H9 (cell line): ENCODE measurements around the gene CDK8. TPM values are rescaled to one million over a fixed set of nuclear protein-coding genes. Genes with fewer than 3 reads are reported as not detected.

Source experiments
- DNase-seq: peaks from one replicate; pipeline ENCODE4 v3.0.0-alpha.2; 2017
- H2AFZ ChIP-seq: one replicate; pipeline ENCODE4 v1.6.1; 2013; ENCODE audit warnings: mild to moderate bottlenecking, low read length, control low read depth, moderate library complexity
- H2AK5ac ChIP-seq: 2 replicates; pipeline ENCODE4 v1.6.1; 2013; ENCODE audit warnings: low read length, control low read depth, mixed read lengths; ENCODE audit not compliant: insufficient read length
- H2BK120ac ChIP-seq: one replicate; pipeline ENCODE4 v1.6.1; 2013; ENCODE audit warnings: low read depth, mild to moderate bottlenecking, low read length, control low read depth, inconsistent platforms; ENCODE audit not compliant: poor library complexity, severe bottlenecking
- H2BK12ac ChIP-seq: 2 replicates; pipeline ENCODE4 v1.6.1; 2013; ENCODE audit warnings: low read length, control low read depth, mixed read lengths, low read depth; ENCODE audit not compliant: insufficient read length
- H2BK15ac ChIP-seq: 2 replicates; pipeline ENCODE4 v1.6.1; 2013; ENCODE audit warnings: low read depth, low read length, control low read depth
- H2BK20ac ChIP-seq: one replicate; pipeline ENCODE4 v1.6.1; 2013; ENCODE audit warnings: low read depth, mild to moderate bottlenecking, low read length, control low read depth, inconsistent platforms; ENCODE audit not compliant: poor library complexity, severe bottlenecking
- H2BK5ac ChIP-seq: 2 replicates; pipeline ENCODE4 v1.6.1; 2013; ENCODE audit warnings: low read length, control low read depth, mixed read lengths; ENCODE audit not compliant: insufficient read length
- H3K14ac ChIP-seq: 2 replicates; pipeline ENCODE4 v1.6.1; 2013; ENCODE audit warnings: low read length, control low read depth; ENCODE audit not compliant: insufficient read depth
- H3K18ac ChIP-seq: 2 replicates; pipeline ENCODE4 v1.6.1; 2013; ENCODE audit warnings: low read depth, mild to moderate bottlenecking, mixed read lengths, low read length, control low read depth; ENCODE audit not compliant: insufficient read length
- H3K23ac ChIP-seq: 2 replicates; pipeline ENCODE4 v1.6.1; 2013; ENCODE audit warnings: low read length, control low read depth, mixed read lengths, low read depth; ENCODE audit not compliant: insufficient read length
- H3K23me2 ChIP-seq: 2 replicates; pipeline ENCODE4 v1.6.1; 2013; ENCODE audit warnings: low read depth, mild to moderate bottlenecking, mixed read lengths, low read length, control low read depth; ENCODE audit not compliant: insufficient read length, poor library complexity, severe bottlenecking
- H3K27ac ChIP-seq: 2 replicates; pipeline ENCODE4 v1.5.1; 2013; ENCODE audit warnings: low read length, control low read depth, mixed read lengths, low read depth; ENCODE audit not compliant: insufficient read length
- H3K27me3 ChIP-seq: 2 replicates; pipeline ENCODE4 v1.6.1; 2013; ENCODE audit warnings: low read length, control low read depth, inconsistent platforms; ENCODE audit not compliant: insufficient read depth
- H3K4ac ChIP-seq: 2 replicates; pipeline ENCODE4 v1.6.1; 2013; ENCODE audit warnings: low read depth, mild to moderate bottlenecking, control low read depth, inconsistent platforms, low read length, moderate library complexity
- H3K4me1 ChIP-seq: 2 replicates; pipeline ENCODE4 v1.6.1; 2013; ENCODE audit warnings: low read length, control low read depth, inconsistent platforms; ENCODE audit not compliant: insufficient read depth
- H3K4me2 ChIP-seq: 2 replicates; pipeline ENCODE4 v1.6.1; 2013; ENCODE audit warnings: low read length, control low read depth, mixed read lengths; ENCODE audit not compliant: insufficient read length, insufficient read depth
- H3K56ac ChIP-seq: 2 replicates; pipeline ENCODE4 v1.6.1; 2013; ENCODE audit warnings: low read depth, mild to moderate bottlenecking, mixed read lengths, low read length, control low read depth; ENCODE audit not compliant: insufficient read length
- H3K79me1 ChIP-seq: 2 replicates; pipeline ENCODE4 v1.6.1; 2013; ENCODE audit warnings: low read depth, mild to moderate bottlenecking, moderate library complexity, low read length, control low read depth, inconsistent platforms; ENCODE audit not compliant: insufficient read depth, poor library complexity, severe bottlenecking
- H3K79me2 ChIP-seq: 2 replicates; pipeline ENCODE4 v1.6.1; 2013; ENCODE audit warnings: low read length, control low read depth, inconsistent platforms; ENCODE audit not compliant: insufficient read depth
- H3K9ac ChIP-seq: 2 replicates; pipeline ENCODE4 v1.6.1; 2013; ENCODE audit warnings: low read length, control low read depth, mixed read lengths; ENCODE audit not compliant: insufficient read length; ENCODE audit errors: extremely low read depth
- H3K9me3 ChIP-seq: one replicate; pipeline ENCODE4 v1.6.1; 2013; ENCODE audit warnings: low read depth, low read length, inconsistent platforms; ENCODE audit not compliant: control insufficient read depth
- H3T11ph ChIP-seq: one replicate; pipeline ENCODE4 v1.6.1; 2013; ENCODE audit warnings: mild to moderate bottlenecking, low read length, control low read depth, inconsistent platforms
- H4K20me1 ChIP-seq: one replicate; pipeline ENCODE4 v1.6.1; 2013; ENCODE audit not compliant: control insufficient read depth, insufficient read length, insufficient read depth
- H4K5ac ChIP-seq: 2 replicates; pipeline ENCODE4 v1.6.1; 2013; ENCODE audit warnings: low read depth, mild to moderate bottlenecking, mixed read lengths, low read length, control low read depth; ENCODE audit not compliant: insufficient read length
- H4K8ac ChIP-seq: replicated peaks from 2 replicates; pipeline ENCODE4 v1.6.1; 2013; ENCODE audit warnings: low read length, control low read depth, mixed read lengths, low read depth; ENCODE audit not compliant: insufficient read length
- H4K91ac ChIP-seq: 2 replicates; pipeline ENCODE4 v1.6.1; 2013; ENCODE audit warnings: low read depth, mild to moderate bottlenecking, moderate library complexity, mixed read lengths, low read length, control low read depth; ENCODE audit not compliant: insufficient read length
- H3K27ac Mint-ChIP-seq, 3 experiments: 2 replicates in 2 of 3; 3 replicates in 1 of 3; pipeline ENCODE4 v1.8.0; 2020 to 2021; ENCODE audit warnings: mixed read lengths in 3 of 3, mild to moderate bottlenecking in 1 of 3, moderate library complexity in 1 of 3
- H3K27me3 Mint-ChIP-seq: 2 replicates; pipeline ENCODE4 v1.8.0; 2021; ENCODE audit warnings: low read depth, mild to moderate bottlenecking, moderate library complexity, mixed read lengths
- H3K36me3 Mint-ChIP-seq, 3 experiments: 2 replicates in 2 of 3; 3 replicates in 1 of 3; pipeline ENCODE4 v1.8.0; 2020 to 2021; ENCODE audit warnings: low read depth in 3 of 3, mixed read lengths in 3 of 3; ENCODE audit not compliant: insufficient read depth in 1 of 3
- H3K4me1 Mint-ChIP-seq, 2 experiments: 2 replicates each; pipeline ENCODE4 v1.8.0; 2020; ENCODE audit warnings: mixed read lengths in 2 of 2
- H3K4me3 Mint-ChIP-seq, 2 experiments: 2 replicates in 1 of 2; 3 replicates in 1 of 2; pipeline ENCODE4 v1.8.0; 2020 to 2021; ENCODE audit warnings: mild to moderate bottlenecking in 2 of 2, mixed read lengths in 2 of 2, moderate library complexity in 1 of 2
- H3K9me3 Mint-ChIP-seq, 2 experiments: 2 replicates in 1 of 2; 3 replicates in 1 of 2; pipeline ENCODE4 v1.8.0; 2020; ENCODE audit warnings: mild to moderate bottlenecking in 2 of 2, mixed read lengths in 2 of 2, moderate library complexity in 1 of 2
- WGBS: extraction: QIAGEN DNeasy Blood & Tissue Kit; methylation state at CpG from one replicate; pipeline ENCODE4 v1.1.7; 2013; ENCODE audit warnings: missing lambda C conversion rate, low lambda C conversion rate, mixed read lengths; ENCODE audit not compliant: insufficient read length; ENCODE audit errors: extremely low coverage; 5-methylcytosine and 5-hydroxymethylcytosine counted together
- total RNA-seq: library from RNA; stranded (reverse); gene quantifications from 2 replicates; pipeline ENCODE4 v1.2.1, GENCODE V29; 2021
- TF ChIP-seq, protein P1 (sequence below): fragments of 200-600 bp; sonication (generic); conservative IDR thresholded peaks from 3 replicates; pipeline ENCODE4 v1.8.0; 2021; ENCODE audit warnings: antibody characterized with exemption, mild to moderate bottlenecking

Gene CDK8
- total RNA-seq, 1 experiment from 2014 or later: 18.1 TPM

- Histone ChIP-seq H3K56ac (no peak overlapping the region), H3K79me2 (no peaks in the 10 kb centered on the region), H2BK120ac (no peak overlapping the region), H4K5ac (no peak overlapping the region), H3K14ac (no peak overlapping the region), H2BK12ac (no peak overlapping the region), H2BK5ac (no peak overlapping the region), H3K18ac (no peak overlapping the region), H4K8ac (no peak overlapping the region), H3K9ac (peak overlapping the region; percentile 14), H2BK20ac (no peak overlapping the region), H3K23ac (no peak overlapping the region), H2AFZ (no peak overlapping the region), H3K4ac (no peak overlapping the region), H3K23me2 (no peaks in the 10 kb centered on the region), H4K20me1 (no peaks in the 10 kb centered on the region), H3K4me2 (no peak overlapping the region), H3K79me1 (no peaks in the 10 kb centered on the region), H4K91ac (no peak overlapping the region), H3T11ph (no peak overlapping the region), H3K4me1 (no peaks in the 10 kb centered on the region), H2AK5ac (no peak overlapping the region), H3K27me3 (no peaks in the 10 kb centered on the region), H3K27ac (no peak overlapping the region), H3K9me3 (no peaks in the 10 kb centered on the region), H2BK15ac (no peak overlapping the region)
- H3K27me3 Mint-ChIP-seq: peaks cover 12% of the 10 kb centered on the region
- H3K27ac Mint-ChIP-seq: no peak overlapping the region
- no peak overlapping the region for H3K4me3 Mint-ChIP-seq
- no peaks in the 10 kb centered on the region for H3K36me3 Mint-ChIP-seq
- DNase-seq: no peak
- H3K4me1 Mint-ChIP-seq: no peaks in the 10 kb centered on the region
- TF ChIP-seq, protein P1, sequence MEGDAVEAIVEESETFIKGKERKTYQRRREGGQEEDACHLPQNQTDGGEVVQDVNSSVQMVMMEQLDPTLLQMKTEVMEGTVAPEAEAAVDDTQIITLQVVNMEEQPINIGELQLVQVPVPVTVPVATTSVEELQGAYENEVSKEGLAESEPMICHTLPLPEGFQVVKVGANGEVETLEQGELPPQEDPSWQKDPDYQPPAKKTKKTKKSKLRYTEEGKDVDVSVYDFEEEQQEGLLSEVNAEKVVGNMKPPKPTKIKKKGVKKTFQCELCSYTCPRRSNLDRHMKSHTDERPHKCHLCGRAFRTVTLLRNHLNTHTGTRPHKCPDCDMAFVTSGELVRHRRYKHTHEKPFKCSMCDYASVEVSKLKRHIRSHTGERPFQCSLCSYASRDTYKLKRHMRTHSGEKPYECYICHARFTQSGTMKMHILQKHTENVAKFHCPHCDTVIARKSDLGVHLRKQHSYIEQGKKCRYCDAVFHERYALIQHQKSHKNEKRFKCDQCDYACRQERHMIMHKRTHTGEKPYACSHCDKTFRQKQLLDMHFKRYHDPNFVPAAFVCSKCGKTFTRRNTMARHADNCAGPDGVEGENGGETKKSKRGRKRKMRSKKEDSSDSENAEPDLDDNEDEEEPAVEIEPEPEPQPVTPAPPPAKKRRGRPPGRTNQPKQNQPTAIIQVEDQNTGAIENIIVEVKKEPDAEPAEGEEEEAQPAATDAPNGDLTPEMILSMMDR: no peak
- WGBS: no CpG with 5 or more reads among the region's 1 CpG
- H3K9me3 Mint-ChIP-seq: no peaks in the 10 kb centered on the region
Measured at GRCh38 chr13:26236296-26236695, 17.6 kb upstream of the CDK8 start.
